HEK293 (cell line): ENCODE results near the gene COX6A2.

ENCODE experiments used
- CTCF ChIA-PET: fragments of 350-600 bp; formaldehyde crosslinking; extraction: SDS; loops from one replicate; lab custom pipeline; 2021; ENCODE audit warnings: antibody characterized with exemption; lab: Yijun Ruan, JAX
- POLR2A ChIA-PET: fragments of 300-600 bp; formaldehyde crosslinking; extraction: SDS; loops from one replicate; lab custom pipeline; 2020; ENCODE audit warnings: antibody characterized with exemption, inconsistent platforms; lab: Yijun Ruan, JAX
- H3K27ac ChIP-seq: fragments of 200-500 bp; sonication (Bioruptor generic); 2 replicates; pipeline ENCODE4 v1.5.1; 2014; ENCODE audit warnings: low read depth, low read length, control low read depth, inconsistent platforms; ENCODE audit errors: extremely low read depth
- H3K36me3 ChIP-seq, 2 experiments: fragments of 200-500 bp in 1 of 2; sonication (Bioruptor generic) in 1 of 2; 1 replicate in 1 of 2; 2 replicates in 1 of 2; pipeline ENCODE4 v1.5.1; 2014 to 2017; ENCODE audit warnings: inconsistent platforms in 2 of 2, low read length in 2 of 2; ENCODE audit not compliant: control insufficient read depth in 2 of 2, insufficient read depth in 1 of 2
- H3K4me1 ChIP-seq: fragments of 200-500 bp; sonication (Bioruptor generic); 2 replicates; pipeline ENCODE4 v1.5.1; 2014; ENCODE audit warnings: mild to moderate bottlenecking, low read length, inconsistent platforms; ENCODE audit not compliant: control insufficient read depth, insufficient read depth
- H3K4me3 ChIP-seq: 2 replicates; pipeline ENCODE4 v1.5.1; 2011; ENCODE audit warnings: low read depth, mild to moderate bottlenecking, control low read depth, low read length, moderate library complexity
- H3K9me3 ChIP-seq: fragments of 200-500 bp; sonication (Bioruptor generic); 2 replicates; pipeline ENCODE4 v1.5.1; 2014; ENCODE audit warnings: low read depth, low read length, inconsistent platforms; ENCODE audit not compliant: control insufficient read depth, insufficient read depth
- REST ChIP-seq: fragments of 450-650 bp; formaldehyde crosslinking; IDR thresholded peaks from 2 replicates; pipeline ENCODE4 v1.5.1; 2016; ENCODE audit warnings: missing biosample characterization, missing genetic modification characterization
- ZBTB8A ChIP-seq: fragments of 450-650 bp; formaldehyde crosslinking; IDR thresholded peaks from 2 replicates; pipeline ENCODE4 v1.5.1; 2016; ENCODE audit warnings: missing biosample characterization, missing genetic modification characterization
- ZEB2 ChIP-seq: fragments of 450-650 bp; formaldehyde crosslinking; IDR thresholded peaks from 2 replicates; pipeline ENCODE4 v1.5.1; 2016; ENCODE audit warnings: missing biosample characterization, missing genetic modification characterization
- ZNF138 ChIP-seq: fragments of 450-650 bp; formaldehyde crosslinking; IDR thresholded peaks from 2 replicates; pipeline ENCODE4 v1.5.1; 2016; ENCODE audit warnings: missing biosample characterization, missing genetic modification characterization, borderline replicate concordance
- ZNF2 ChIP-seq: fragments of 450-650 bp; formaldehyde crosslinking; IDR thresholded peaks from 2 replicates; pipeline ENCODE4 v1.5.1; 2016; ENCODE audit warnings: missing biosample characterization, missing genetic modification characterization
- ZNF571 ChIP-seq: fragments of 450-650 bp; formaldehyde crosslinking; IDR thresholded peaks from 2 replicates; pipeline ENCODE4 v1.5.0; 2017; ENCODE audit warnings: missing biosample characterization, missing genetic modification characterization
- TF ChIP-seq, protein P1 (sequence below): fragments of 450-650 bp; formaldehyde crosslinking; conservative IDR thresholded peaks from 2 replicates; pipeline ENCODE4 v1.5.1; 2016; ENCODE audit warnings: low read depth, missing biosample characterization, missing genetic modification characterization
- TF ChIP-seq, protein P2 (sequence below): fragments of 450-650 bp; formaldehyde crosslinking; IDR thresholded peaks from 2 replicates; pipeline ENCODE4 v1.5.1; 2017; ENCODE audit warnings: missing biosample characterization, missing genetic modification characterization

COX6A2 gene

DNA sequence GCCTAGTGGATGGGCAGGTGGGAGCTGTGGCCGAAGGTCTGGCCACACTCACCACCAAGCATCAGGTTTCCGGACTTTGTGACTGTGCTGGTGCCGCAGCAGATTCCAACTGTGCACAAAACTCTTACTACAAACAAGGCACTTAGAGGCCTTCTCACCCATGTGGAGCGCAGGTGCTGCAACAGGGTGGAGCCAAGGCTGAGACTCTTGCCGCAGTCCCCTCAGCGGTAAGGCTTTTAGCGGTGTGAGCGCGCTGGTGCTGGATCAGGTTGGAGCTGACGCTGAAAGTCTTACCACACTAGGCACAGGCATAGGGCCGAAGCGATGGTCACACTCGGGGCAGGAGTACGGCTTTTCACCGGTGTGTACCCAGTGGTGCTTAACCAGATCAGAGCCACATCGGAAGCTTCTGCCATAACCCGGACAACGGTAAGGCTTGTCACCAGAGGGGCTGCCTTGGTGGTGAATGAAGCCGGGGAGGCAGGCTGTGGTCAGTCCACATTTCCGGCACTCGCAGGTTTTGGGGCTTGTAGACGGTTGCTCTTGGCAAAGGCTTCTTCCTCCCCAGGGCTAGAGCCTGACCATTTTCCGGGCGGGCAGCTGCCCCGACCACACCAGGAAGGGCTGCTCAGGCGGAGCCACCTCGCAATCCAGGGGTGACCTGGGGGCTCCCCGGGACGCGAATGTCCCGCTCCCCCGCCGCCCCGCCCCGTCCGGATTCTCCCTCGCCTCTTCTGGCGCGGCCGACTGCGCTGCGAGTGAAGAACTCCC lies 30.1 kb upstream of the COX6A2 start (continued):
- TF ChIP-seq, protein P1, sequence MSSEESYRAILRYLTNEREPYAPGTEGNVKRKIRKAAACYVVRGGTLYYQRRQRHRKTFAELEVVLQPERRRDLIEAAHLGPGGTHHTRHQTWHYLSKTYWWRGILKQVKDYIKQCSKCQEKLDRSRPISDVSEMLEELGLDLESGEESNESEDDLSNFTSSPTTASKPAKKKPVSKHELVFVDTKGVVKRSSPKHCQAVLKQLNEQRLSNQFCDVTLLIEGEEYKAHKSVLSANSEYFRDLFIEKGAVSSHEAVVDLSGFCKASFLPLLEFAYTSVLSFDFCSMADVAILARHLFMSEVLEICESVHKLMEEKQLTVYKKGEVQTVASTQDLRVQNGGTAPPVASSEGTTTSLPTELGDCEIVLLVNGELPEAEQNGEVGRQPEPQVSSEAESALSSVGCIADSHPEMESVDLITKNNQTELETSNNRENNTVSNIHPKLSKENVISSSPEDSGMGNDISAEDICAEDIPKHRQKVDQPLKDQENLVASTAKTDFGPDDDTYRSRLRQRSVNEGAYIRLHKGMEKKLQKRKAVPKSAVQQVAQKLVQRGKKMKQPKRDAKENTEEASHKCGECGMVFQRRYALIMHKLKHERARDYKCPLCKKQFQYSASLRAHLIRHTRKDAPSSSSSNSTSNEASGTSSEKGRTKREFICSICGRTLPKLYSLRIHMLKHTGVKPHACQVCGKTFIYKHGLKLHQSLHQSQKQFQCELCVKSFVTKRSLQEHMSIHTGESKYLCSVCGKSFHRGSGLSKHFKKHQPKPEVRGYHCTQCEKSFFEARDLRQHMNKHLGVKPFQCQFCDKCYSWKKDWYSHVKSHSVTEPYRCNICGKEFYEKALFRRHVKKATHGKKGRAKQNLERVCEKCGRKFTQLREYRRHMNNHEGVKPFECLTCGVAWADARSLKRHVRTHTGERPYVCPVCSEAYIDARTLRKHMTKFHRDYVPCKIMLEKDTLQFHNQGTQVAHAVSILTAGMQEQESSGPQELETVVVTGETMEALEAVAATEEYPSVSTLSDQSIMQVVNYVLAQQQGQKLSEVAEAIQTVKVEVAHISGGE (tag by site-specific recombination), result no peak; the same call in 1 of the 2 replicates
- TF ChIP-seq ZBTB8A (tag by site-specific recombination), result no peak
- TF ChIP-seq ZEB2 (tag by site-specific recombination), result 0 out of 2 replicates have a peak, but pooled peaks have one; percentile 12
- TF ChIP-seq, protein P2, sequence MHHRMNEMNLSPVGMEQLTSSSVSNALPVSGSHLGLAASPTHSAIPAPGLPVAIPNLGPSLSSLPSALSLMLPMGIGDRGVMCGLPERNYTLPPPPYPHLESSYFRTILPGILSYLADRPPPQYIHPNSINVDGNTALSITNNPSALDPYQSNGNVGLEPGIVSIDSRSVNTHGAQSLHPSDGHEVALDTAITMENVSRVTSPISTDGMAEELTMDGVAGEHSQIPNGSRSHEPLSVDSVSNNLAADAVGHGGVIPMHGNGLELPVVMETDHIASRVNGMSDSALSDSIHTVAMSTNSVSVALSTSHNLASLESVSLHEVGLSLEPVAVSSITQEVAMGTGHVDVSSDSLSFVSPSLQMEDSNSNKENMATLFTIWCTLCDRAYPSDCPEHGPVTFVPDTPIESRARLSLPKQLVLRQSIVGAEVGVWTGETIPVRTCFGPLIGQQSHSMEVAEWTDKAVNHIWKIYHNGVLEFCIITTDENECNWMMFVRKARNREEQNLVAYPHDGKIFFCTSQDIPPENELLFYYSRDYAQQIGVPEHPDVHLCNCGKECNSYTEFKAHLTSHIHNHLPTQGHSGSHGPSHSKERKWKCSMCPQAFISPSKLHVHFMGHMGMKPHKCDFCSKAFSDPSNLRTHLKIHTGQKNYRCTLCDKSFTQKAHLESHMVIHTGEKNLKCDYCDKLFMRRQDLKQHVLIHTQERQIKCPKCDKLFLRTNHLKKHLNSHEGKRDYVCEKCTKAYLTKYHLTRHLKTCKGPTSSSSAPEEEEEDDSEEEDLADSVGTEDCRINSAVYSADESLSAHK (tag by site-specific recombination), result no peak
- no peak for TF ChIP-seq ZNF2 (tag by site-specific recombination)
- TF ChIP-seq ZNF138 (tag by site-specific recombination), result no peak
- TF ChIP-seq REST (tag by site-specific recombination), result no peak
- TF ChIP-seq, all 188 proteins: peak for 11

GRCh38 chr16:31456988-31457360 lies 28.8 kb upstream of the COX6A2 start:
- Histone ChIP-seq H3K9me3 (no peaks in the 10 kb centered on the region), H3K27ac (no peak overlapping the region), H3K4me3 (no peak overlapping the region), H3K4me1 (peaks cover 9% of the 10 kb centered on the region), H3K36me3 (peaks cover 0 to 26% of the 10 kb centered on the region in 2 experiments; a peak in 1 of 3 replicates)
- CTCF ChIA-PET, result interaction anchor here (0.5 to 1.4 kb wide), 5 partner anchors 12 to 643 kb away, joined by 3 to 4 read pairs (median 3); no protein-coding TSS in a partner anchor
- POLR2A ChIA-PET, result interaction anchor here (0.7 to 1.2 kb wide), 2 partner anchors 20 to 53 kb away, joined by 3 to 5 read pairs; no protein-coding TSS in a partner anchor
- peak; percentile 85 for TF ChIP-seq REST (tag by site-specific recombination)
- no peak for TF ChIP-seq ZNF571 (tag by site-specific recombination)
